DMS53 treated with DMSO at 0.1 percent for 48 hours (cell line): ENCODE results near the gene PILRA.
A peak's percentile ranks its signal among the peaks of the same experiment; 100 is the strongest.

ENCODE experiments used
- DNase-seq: peaks from one replicate; lab custom pipeline; 2025; ENCODE audit not compliant: unreplicated experiment; lab: John Stamatoyannopoulos, UW

PILRA gene

GRCh38 chr7:100407285-100408180 lies 34.2 kb downstream of the PILRA start:
- peak; percentile 68 for DNase-seq

- DNase-seq: no peak
Observed at GRCh38 chr7:100411101-100411500, 37.8 kb downstream of the PILRA start.

- DNase-seq: no peak
Observed at GRCh38 chr7:100413346-100413745, 40.1 kb downstream of the PILRA start.

- DNase-seq: no peak
Observed at GRCh38 chr7:100413889-100414288, 40.6 kb downstream of the PILRA start.

GRCh38 chr7:100415448-100415847 lies 42.2 kb downstream of the PILRA start:
- DNase-seq: no peak

- DNase-seq: no peak
Observed at GRCh38 chr7:100418930-100419659, 45.8 kb downstream of the PILRA start.

GRCh38 chr7:100419660-100420226 lies 46.5 kb downstream of the PILRA start:
- DNase-seq: no peak

GRCh38 chr7:100423315-100423714 lies 50.0 kb downstream of the PILRA start:
- no peak for DNase-seq

GRCh38 chr7:100425347-100425746 lies 52.1 kb downstream of the PILRA start:
- no peak for DNase-seq

- DNase-seq: no peak
Observed at GRCh38 chr7:100426516-100426915, 53.2 kb downstream of the PILRA start.

- DNase-seq: no peak
Observed at GRCh38 chr7:100427762-100428198, 54.5 kb downstream of the PILRA start.

GRCh38 chr7:100428199-100428966 lies 55.1 kb downstream of the PILRA start, which contains the start of gene ZCWPW1:
Gene ZCWPW1, minus strand, starts transcription at chr7:100428703. Its CDS starts 8,054 bp downstream, at chr7:100420649.
- peak; percentile 98 for DNase-seq

- DNase-seq: peak; percentile 99
Observed at GRCh38 chr7:100428967-100429636, 55.8 kb downstream of the PILRA start.

GRCh38 chr7:100429637-100430492 lies 56.6 kb downstream of the PILRA start, which contains the start of gene MEPCE:
Gene MEPCE, plus strand, starts transcription at chr7:100429831. Its CDS starts 188 bp downstream, at chr7:100430019.
- peak; percentile 97 for DNase-seq

- no peak for DNase-seq
Observed at GRCh38 chr7:100430493-100431285, 57.4 kb downstream of the PILRA start.

GRCh38 chr7:100431286-100431735 lies 58.0 kb downstream of the PILRA start:
- no peak for DNase-seq

GRCh38 chr7:100432053-100432452 lies 58.8 kb downstream of the PILRA start:
- DNase-seq: no peak

- no peak for DNase-seq
Observed at GRCh38 chr7:100432621-100433275, 59.5 kb downstream of the PILRA start.
